A549 treated with GW870086 at 1 μM for 4 hours (cell line): ENCODE data around the gene DCAF8L1. TPM values are rescaled to one million over a fixed set of nuclear protein-coding genes. Genes with fewer than 3 reads are reported as not detected.

Experiments
- total RNA-seq: library from RNA; stranded (reverse); fragments of 200-300 nt; extraction: Qiagen RNA extraction; gene quantifications from 5 replicates; pipeline ENCODE4 v1.2.3, GENCODE V29; 2022; ENCODE audit warnings: low read depth

DCAF8L1 gene
- total RNA-seq = not detected in 5 replicates

GRCh38 chrX:27981349-27981748 lies at the start of gene DCAF8L1:
DCAF8L1 (minus strand) TSS chrX:27981449; CDS start chrX:27981334, 115 bp downstream.

Other genes starting within 250 kb of the DCAF8L1 start
- not detected in 5 replicates for gene MAGEB10, start 173.5 kb downstream of the DCAF8L1 start, total RNA-seq